ENCODE results near the gene ASTN2. TPM values are rescaled to one million over a fixed set of nuclear protein-coding genes. Genes with fewer than 3 reads are reported as not detected.

The ASTN2 gene
- total and polyA plus RNA-seq, 2 experiments from 2014 or later, result 5.6 to 7.7 TPM

DNA sequence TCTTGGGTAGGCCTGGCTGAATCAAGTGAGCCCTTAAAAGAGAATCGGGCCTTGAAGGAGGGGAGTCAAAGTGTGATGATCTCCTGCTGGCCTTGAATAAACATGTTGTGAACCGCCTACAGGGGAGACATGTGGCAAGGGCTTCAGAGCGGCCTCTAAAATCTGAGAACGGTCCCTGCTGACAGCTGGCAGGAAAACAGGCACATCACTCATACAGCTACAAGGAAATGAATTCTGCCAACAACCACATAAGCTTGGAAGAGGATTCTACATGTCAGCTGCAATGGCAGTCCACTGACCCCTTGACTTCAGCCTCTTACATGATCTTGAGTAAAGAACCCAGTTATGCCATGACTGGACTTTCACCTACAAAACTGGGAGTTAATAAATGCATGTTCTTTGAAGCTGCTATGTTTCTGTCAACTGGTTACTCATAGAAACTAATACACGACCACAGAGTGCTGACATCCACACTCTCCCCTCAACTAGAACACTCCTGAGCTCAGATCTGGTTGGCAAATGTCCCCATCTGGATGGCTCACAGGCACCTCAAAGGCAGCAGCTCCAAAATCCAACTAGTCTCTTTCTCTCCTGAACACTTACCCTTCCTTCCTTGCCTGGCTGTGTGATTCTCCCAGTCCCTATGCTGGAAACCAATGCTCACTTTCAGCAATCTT lies 333.1 kb downstream of the ASTN2 start:
- TF ChIP-seq, protein P1, sequence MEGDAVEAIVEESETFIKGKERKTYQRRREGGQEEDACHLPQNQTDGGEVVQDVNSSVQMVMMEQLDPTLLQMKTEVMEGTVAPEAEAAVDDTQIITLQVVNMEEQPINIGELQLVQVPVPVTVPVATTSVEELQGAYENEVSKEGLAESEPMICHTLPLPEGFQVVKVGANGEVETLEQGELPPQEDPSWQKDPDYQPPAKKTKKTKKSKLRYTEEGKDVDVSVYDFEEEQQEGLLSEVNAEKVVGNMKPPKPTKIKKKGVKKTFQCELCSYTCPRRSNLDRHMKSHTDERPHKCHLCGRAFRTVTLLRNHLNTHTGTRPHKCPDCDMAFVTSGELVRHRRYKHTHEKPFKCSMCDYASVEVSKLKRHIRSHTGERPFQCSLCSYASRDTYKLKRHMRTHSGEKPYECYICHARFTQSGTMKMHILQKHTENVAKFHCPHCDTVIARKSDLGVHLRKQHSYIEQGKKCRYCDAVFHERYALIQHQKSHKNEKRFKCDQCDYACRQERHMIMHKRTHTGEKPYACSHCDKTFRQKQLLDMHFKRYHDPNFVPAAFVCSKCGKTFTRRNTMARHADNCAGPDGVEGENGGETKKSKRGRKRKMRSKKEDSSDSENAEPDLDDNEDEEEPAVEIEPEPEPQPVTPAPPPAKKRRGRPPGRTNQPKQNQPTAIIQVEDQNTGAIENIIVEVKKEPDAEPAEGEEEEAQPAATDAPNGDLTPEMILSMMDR (IDR thresholded peaks at IDR 0.05; ENCODE audit: low read depth, low read length), result no peak
- DNase-seq (ENCODE audit: low read depth in 1 of 2, low spot score in 1 of 2), result no peak
- H3K27ac ChIP-seq, result no peak overlapping the region
- no peaks in the 10 kb centered on the region for H3K36me3 ChIP-seq
- H3K9me3 ChIP-seq (ENCODE audit: low read depth), result no peaks in the 10 kb centered on the region
- no peaks in the 10 kb centered on the region for H3K4me1 ChIP-seq (ENCODE audit: low read depth)
- no peaks in the 10 kb centered on the region for H3K27me3 ChIP-seq
- H3K4me3 ChIP-seq, result no peak overlapping the region

DNA sequence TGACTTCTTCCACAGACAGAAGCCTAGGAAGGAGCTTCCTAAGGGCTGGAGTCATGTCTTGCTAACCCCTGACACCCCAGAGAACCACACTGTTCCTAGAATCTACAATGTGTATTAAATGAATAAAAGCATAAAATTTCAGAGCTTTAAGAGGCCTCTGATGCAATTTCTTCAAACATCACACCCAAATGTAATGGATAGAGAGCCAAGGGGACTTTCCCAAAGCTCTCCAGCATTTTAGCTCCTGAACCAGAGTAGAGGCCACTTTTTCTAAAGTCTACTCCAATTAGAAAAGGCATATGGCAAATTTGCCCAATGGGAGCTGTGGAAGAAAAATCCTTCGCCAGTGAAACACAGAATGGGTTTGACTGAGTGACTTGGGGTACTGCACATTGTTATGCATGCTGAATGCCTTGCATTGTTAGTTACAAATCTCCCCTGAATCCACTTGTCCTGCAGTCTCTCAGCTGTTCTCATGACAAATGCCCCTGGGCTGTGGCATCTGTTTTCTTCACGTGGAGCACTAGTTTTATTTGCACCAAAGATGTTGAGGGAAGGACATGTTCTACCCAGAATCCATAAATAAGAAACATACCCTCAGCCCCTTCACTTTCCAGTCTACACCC lies 334.0 kb downstream of the ASTN2 start:
- H3K9me3 ChIP-seq (ENCODE audit: low read depth), result no peaks in the 10 kb centered on the region
- no peak for DNase-seq (ENCODE audit: low read depth in 1 of 2, low spot score in 1 of 2)

DNA sequence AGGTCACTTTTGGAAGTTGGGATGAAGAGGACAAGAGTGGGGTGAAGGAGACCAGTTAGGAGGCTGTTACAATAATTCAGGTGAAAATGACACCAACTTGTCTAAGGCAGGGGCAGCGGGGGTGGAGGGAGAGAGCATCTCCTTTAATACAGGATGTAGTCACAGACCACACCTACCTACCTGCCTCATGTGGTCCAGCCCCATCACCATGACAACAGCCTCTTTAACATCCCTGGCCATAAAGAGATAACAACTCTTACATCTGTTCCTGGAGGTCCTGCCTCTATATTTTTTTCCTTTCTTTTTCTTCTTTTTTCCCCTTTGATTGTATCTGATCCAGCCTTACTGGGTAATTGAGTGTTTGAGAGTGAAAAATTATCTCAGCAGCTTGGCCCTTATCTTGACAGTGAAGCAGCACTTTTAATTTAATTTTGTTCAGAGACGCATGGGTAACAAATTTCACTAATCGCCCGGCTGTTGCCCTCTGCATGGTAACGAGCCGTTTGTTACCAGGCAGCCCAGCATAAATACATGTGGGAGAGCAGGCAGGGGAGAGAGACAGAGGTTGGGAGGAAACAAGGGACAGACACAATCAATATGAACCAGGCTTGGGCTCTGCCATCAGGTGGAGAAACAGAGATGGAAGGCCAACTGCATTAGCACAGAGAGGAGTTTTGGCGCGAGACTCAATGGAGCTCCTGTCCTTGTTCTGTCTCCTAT lies 338.1 kb downstream of the ASTN2 start:
- no peaks in the 10 kb centered on the region for H3K9me3 ChIP-seq (ENCODE audit: low read depth)
- no peaks in the 10 kb centered on the region for H3K27me3 ChIP-seq
- no peaks in the 10 kb centered on the region for H3K36me3 ChIP-seq
- no peak overlapping the region for H3K4me3 ChIP-seq
- no peaks in the 10 kb centered on the region for H3K4me1 ChIP-seq (ENCODE audit: low read depth)
- H3K27ac ChIP-seq, result no peak overlapping the region
- TF ChIP-seq, protein P1 (IDR thresholded peaks at IDR 0.05; ENCODE audit: low read depth, low read length), result no peak
- DNase-seq (ENCODE audit: low read depth in 1 of 2, low spot score in 1 of 2), result no peak

More for the DNA sequence above, 334.0 kb downstream of the ASTN2 start:
- H3K27me3 ChIP-seq, result no peaks in the 10 kb centered on the region
- H3K4me3 ChIP-seq, result no peak overlapping the region
- no peaks in the 10 kb centered on the region for H3K4me1 ChIP-seq (ENCODE audit: low read depth)
- no peaks in the 10 kb centered on the region for H3K36me3 ChIP-seq
- H3K27ac ChIP-seq, result no peak overlapping the region
- TF ChIP-seq, protein P1 (IDR thresholded peaks at IDR 0.05; ENCODE audit: low read depth, low read length), result no peak

DNA sequence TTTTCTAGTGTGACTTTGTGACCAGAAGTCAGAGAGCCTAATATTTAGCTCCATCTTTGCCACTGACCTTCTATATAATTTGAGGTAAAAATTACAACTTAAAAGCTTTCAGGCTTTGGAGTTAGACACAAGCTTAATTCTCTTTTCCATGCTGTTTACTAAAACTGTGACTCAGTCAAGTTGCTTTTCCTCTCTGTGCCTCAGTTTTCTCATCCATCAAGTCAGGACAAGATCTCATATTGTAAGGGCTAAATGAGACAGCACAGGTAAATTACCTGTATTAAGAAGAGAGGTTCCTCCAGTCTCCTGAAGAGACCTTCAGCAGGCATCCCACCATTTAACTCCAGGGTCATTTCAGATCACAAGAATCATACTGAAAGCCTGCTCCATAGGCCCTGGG lies 339.2 kb downstream of the ASTN2 start:
- Histone ChIP-seq H3K27me3 (no peaks in the 10 kb centered on the region), H3K4me3 (no peak overlapping the region), H3K27ac (no peak overlapping the region), H3K9me3 (ENCODE audit: low read depth) (no peaks in the 10 kb centered on the region), H3K4me1 (ENCODE audit: low read depth) (no peaks in the 10 kb centered on the region), H3K36me3 (no peaks in the 10 kb centered on the region)
- TF ChIP-seq, protein P1 (IDR thresholded peaks at IDR 0.05; ENCODE audit: low read depth, low read length), result no peak
- DNase-seq (ENCODE audit: low read depth in 1 of 2, low spot score in 1 of 2), result no peak

DNA sequence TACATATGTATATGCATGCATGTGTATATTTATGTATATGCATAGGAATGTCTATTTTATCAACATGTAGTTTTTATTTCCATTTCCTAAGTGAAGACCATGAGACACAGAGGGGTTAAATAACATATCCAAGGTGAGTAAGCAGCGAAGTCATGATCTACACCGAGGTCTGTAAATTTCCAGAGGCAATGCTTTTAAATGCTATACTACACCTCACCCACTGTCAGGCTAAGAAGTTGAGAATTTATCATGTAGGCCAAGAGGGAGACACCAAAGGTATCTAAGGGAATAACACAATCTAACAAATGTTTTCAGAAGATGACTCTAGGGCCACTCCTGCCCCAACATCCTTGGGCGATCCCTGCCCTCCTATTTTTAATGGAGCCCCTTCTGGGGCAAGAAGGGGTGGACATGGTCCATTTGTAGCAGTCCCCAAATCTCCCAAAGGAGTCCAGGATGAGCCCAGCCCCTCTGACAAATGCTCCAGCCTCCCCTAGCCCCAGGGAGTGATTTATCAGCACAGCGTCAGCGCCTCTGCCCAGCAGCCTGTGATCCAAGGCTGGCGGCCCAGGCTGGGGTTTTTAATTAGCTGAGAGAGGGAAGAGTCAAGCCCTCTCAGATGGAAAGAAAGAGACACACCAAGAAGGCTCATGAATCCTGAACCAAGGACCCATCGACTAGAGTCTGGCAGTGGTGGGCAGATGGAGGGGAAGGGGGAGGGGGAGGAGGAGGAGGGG lies 339.9 kb downstream of the ASTN2 start:
- no peaks in the 10 kb centered on the region for H3K9me3 ChIP-seq (ENCODE audit: low read depth)

More for the DNA sequence above, 339.9 kb downstream of the ASTN2 start:
- DNase-seq (ENCODE audit: low read depth in 1 of 2, low spot score in 1 of 2), result peak in 1 of 2 donors; percentile 25
- no peaks in the 10 kb centered on the region for H3K36me3 ChIP-seq
- H3K27me3 ChIP-seq, result no peaks in the 10 kb centered on the region
- no peaks in the 10 kb centered on the region for H3K4me1 ChIP-seq (ENCODE audit: low read depth)
- H3K27ac ChIP-seq, result no peak overlapping the region
- TF ChIP-seq, protein P1 (IDR thresholded peaks at IDR 0.05; ENCODE audit: low read depth, low read length), result no peak
- H3K4me3 ChIP-seq, result no peak overlapping the region
